Pericardium fibroblast (primary cell): Measurements from ENCODE around the gene KRTAP10-4. TPM values are rescaled to one million over a fixed set of nuclear protein-coding genes. Genes with fewer than 3 reads are reported as not detected.

Experiments used
- total RNA-seq: library from RNA; depleted of rRNA; stranded (reverse); fragments of >200 nt; gene quantifications from 2 replicates; pipeline ENCODE4 v1.2.3, GENCODE V29; 2015

The KRTAP10-4 gene
- total RNA-seq = not detected in 2 replicates

DNA sequence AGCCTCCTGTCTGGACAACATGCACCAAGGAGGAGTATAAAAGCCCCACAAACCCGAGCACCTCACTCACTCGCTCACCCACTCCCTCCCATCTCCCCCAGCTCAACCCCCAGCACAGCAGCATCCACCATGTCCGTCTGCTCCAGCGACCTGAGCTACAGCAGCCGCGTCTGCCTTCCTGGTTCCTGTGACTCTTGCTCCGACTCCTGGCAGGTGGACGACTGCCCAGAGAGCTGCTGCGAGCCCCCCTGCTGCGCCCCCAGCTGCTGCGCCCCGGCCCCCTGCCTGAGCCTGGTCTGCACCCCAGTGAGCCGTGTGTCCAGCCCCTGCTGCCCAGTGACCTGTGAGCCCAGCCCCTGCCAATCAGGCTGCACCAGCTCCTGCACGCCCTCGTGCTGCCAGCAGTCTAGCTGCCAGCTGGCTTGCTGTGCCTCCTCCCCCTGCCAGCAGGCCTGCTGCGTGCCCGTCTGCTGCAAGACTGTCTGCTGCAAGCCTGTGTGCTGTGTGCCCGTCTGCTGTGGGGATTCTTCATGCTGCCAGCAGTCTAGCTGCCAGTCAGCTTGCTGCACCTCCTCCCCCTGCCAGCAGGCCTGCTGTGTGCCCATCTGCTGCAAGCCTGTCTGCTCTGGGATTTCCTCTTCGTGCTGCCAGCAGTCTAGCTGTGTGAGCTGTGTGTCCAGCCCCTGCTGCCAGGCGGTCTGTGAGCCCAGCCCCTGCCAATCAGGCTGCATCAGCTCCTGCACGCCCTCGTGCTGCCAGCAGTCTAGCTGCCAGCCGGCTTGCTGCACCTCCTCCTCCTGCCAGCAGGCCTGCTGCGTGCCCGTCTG is at the start of gene KRTAP10-4:
KRTAP10-4 (plus strand) TSS at position 100 of the 827 bp plus-strand sequence; CDS start at position 130, 30 bp downstream.

DNA sequence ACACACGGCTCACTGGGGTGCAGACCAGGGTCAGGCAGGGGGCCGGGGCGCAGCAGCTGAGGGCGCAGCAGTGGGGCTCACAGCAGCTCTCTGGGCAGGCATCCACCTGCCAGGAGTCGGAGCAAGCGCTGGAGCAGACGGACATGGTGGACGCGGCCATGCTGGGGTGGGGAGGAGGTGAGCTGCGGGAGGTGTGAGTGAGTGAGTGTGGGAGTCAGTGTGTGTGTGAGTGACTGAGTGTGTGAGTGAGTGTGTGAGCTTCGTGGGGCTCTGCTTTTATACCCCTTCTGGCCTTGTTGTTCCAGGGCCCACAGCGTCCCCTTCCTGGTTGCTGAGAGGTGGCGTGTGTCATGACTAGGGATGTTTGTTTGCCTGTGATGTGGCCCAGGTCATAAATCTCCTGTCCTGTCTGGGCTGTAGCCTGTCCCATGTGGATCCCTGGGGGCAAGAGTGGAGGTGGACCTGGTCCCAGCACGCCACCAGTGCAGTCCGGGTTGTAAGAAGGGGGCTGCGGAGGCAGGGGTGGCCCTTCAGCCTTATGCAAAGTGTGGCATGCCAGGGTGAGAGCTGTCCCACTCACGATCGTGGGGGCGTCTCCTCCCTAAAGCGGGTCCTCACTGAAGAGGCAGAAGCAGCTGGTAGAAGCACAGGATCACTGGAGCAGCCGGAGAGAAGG is 33.4 kb upstream of the KRTAP10-4 start, which contains the start of gene KRTAP10-1:
KRTAP10-1 (minus strand) TSS at position 205 of the 676 bp plus-strand sequence; CDS start at position 160, 45 bp downstream.

GRCh38 chr21:44551340-44551961 is 22.1 kb upstream of the KRTAP10-4 start, which contains the start of gene KRTAP10-2:
Gene KRTAP10-2, minus strand, starts transcription at chr21:44551505. Its CDS starts 47 bp downstream, at chr21:44551458.

DNA sequence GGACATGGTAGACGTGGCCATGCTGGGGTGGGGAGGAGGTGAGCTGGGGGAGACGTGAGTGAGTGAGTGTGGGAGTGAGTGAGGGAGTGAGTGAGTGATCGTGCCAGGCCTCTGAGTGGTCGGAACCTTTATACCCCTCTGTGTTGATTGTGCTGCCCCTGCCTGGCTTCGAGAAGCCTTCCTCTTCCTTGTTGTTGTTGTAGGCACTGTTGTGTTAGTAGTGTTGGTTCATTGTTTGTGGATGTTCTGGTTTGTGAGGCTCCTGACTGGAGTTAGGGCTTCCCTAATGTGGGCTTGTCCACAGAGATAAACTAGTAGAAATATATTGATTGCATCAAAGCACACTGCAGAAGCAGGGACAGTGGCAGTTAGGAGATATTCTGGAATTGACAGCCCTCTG is 14.8 kb upstream of the KRTAP10-4 start, which contains the start of gene KRTAP10-3:
KRTAP10-3 (minus strand) TSS at position 101 of the 400 bp plus-strand sequence; CDS start at position 21, 80 bp downstream.

DNA sequence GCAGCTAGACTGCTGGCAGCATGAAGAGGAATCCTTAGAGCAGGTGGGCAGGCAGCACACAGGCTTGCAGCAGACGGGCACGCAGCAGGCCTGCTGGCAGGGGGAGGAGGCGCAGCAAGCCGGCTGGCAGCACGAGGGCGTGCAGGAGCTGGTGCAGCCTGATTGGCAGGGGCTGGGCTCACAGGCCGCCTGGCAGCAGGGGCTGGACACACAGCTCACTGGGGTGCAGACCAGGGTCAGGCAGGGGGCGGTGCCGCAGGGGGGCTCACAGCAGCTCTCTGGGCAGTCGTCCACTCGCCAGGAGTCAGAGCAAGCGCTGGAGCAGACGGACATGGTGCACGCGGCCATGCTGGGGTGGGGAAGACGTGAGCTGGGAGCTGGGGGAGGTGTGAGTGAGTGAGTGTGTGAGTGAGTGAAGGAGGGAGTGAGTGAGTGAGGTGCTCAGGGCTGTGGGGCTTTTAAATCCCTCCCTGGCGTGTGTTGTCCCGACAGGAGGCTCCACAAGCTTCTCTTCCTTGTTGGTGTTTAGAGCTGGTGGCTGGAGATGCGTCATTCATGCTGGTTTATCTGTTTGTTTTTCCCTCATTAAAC is 6.8 kb downstream of the KRTAP10-4 start, which contains the start of gene KRTAP10-5:
KRTAP10-5 (minus strand) TSS at position 374 of the 591 bp plus-strand sequence; CDS start at position 348, 26 bp downstream.

GRCh38 chr21:44592446-44593311 is 19.1 kb downstream of the KRTAP10-4 start, which contains the start of gene KRTAP10-6:
Gene KRTAP10-6, minus strand, starts transcription at chr21:44592505. Its CDS starts 21 bp downstream, at chr21:44592484.

DNA sequence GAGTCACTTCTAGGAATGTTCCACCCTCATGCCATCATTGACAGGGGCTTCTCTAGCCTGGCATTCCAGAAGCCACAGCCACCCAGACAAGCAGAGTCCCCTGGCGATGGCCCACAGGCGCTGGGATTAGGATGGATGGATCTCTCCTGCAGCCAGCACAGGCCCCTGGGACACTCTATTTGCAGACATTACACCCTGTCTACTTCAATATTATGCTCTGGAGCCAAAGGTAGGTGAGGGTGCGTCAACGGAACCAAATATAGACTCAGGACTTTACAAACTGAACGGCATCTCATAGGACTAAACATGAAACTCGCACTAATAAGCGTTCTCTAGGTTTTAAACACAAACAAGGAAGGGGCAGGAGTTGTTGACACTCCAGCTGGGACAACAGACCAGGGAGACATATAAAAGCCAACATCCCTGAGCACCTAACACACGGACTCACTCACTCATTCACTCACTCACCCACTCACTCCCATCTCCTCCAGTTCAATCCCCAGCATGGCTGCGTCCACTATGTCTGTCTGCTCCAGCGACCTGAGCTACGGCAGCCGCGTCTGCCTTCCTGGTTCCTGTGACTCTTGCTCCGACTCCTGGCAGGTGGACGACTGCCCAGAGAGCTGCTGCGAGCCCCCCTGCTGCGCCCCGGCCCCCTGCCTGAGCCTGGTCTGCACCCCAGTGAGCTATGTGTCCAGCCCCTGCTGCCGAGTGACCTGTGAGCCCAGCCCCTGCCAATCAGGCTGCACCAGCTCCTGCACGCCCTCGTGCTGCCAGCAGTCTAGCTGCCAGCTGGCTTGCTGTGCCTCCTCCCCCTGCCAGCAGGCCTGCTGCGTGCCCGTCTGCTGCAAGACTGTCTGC is 26.8 kb downstream of the KRTAP10-4 start, which contains the start of gene KRTAP10-7:
KRTAP10-7 (plus strand) TSS at position 480 of the 861 bp plus-strand sequence; CDS start at position 505, 25 bp downstream.

DNA sequence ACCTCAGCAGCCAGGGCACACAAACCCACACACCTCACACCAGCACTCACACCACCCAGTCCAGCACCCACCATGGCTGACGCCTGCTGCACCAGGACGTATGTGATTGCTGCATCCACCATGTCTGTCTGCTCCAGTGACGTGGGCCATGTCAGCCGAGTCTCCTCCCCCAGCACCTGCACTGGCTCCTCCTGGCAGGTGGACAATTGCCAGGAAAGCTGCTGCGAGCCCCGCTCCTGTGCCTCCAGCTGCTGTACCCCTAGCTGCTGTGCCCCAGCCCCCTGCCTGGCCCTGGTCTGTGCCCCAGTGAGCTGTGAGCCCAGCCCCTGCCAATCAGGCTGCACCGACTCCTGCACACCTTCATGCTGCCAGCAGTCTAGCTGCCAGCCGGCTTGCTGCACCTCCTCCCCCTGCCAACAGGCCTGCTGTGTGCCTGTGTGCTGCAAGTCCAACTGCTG is 38.5 kb downstream of the KRTAP10-4 start, which contains the start of gene KRTAP10-8:
KRTAP10-8 (plus strand) TSS at position 51 of the 458 bp plus-strand sequence; CDS start at position 73, 22 bp downstream.

Other genes starting within 250 kb of the KRTAP10-4 start
- gene CFAP410, start 234.3 kb upstream of the KRTAP10-4 start, total RNA-seq = 18.7 and 21.5 TPM in 2 replicates
- gene TRPM2, start 220.1 kb upstream of the KRTAP10-4 start, total RNA-seq = not detected in 2 replicates
- gene LRRC3, start 118.2 kb upstream of the KRTAP10-4 start, total RNA-seq = 3.0 and 3.5 TPM in 2 replicates
- gene KRTAP10-1, start 33.5 kb upstream of the KRTAP10-4 start, total RNA-seq = not detected in 2 replicates
- not detected in 2 replicates for gene KRTAP10-2, start 22.2 kb upstream of the KRTAP10-4 start, total RNA-seq
- gene KRTAP10-3, start 14.9 kb upstream of the KRTAP10-4 start, total RNA-seq = not detected in 2 replicates
- not detected in 2 replicates for gene KRTAP10-5, start 6.9 kb downstream of the KRTAP10-4 start, total RNA-seq
- gene KRTAP10-6, start 18.8 kb downstream of the KRTAP10-4 start, total RNA-seq = not detected in 2 replicates
- not detected in 2 replicates for gene KRTAP10-7, start 26.9 kb downstream of the KRTAP10-4 start, total RNA-seq
- gene KRTAP10-8, start 38.4 kb downstream of the KRTAP10-4 start, total RNA-seq = not detected in 2 replicates
- not detected in 2 replicates for gene KRTAP10-9, start 53.4 kb downstream of the KRTAP10-4 start, total RNA-seq
- not detected in 2 replicates for gene KRTAP10-10, start 63.6 kb downstream of the KRTAP10-4 start, total RNA-seq
- not detected in 2 replicates for gene KRTAP10-11, start 72.7 kb downstream of the KRTAP10-4 start, total RNA-seq
- gene KRTAP12-4, start 80.9 kb downstream of the KRTAP10-4 start, total RNA-seq = not detected in 2 replicates
- gene KRTAP12-3, start 84.2 kb downstream of the KRTAP10-4 start, total RNA-seq = not detected in 2 replicates
- gene KRTAP12-2, start 93.2 kb downstream of the KRTAP10-4 start, total RNA-seq = not detected in 2 replicates
- gene KRTAP12-1, start 108.4 kb downstream of the KRTAP10-4 start, total RNA-seq = not detected in 2 replicates
- gene KRTAP10-12, start 123.4 kb downstream of the KRTAP10-4 start, total RNA-seq = not detected in 2 replicates
- not detected in 2 replicates for gene TSPEAR, start 137.8 kb downstream of the KRTAP10-4 start, total RNA-seq
- gene UBE2G2, start 228.1 kb downstream of the KRTAP10-4 start, total RNA-seq = 35.5 and 37.3 TPM in 2 replicates
- gene SUMO3, start 244.3 kb downstream of the KRTAP10-4 start, total RNA-seq = 54.7 and 66.2 TPM in 2 replicates